ENCODE measurements around the gene CARD19.

CARD19 gene

GRCh38 chr9:93053781-93054331, 42.2 kb upstream of the CARD19 start:
- no peak for TF ChIP-seq ZFX (IDR thresholded peaks at IDR 0.05; ENCODE audit: borderline replicate concordance)
- no peak for TF ChIP-seq CTCF (IDR thresholded peaks at IDR 0.05)
- H3K27ac ChIP-seq, result no peak overlapping the region

GRCh38 chr9:93054758-93055704, 41.0 kb upstream of the CARD19 start:
- no peak overlapping the region for H3K27ac ChIP-seq
- TF ChIP-seq ZFX (IDR thresholded peaks at IDR 0.05; ENCODE audit: borderline replicate concordance), result no peak
- TF ChIP-seq CTCF (IDR thresholded peaks at IDR 0.05), result no peak

- no peak for TF ChIP-seq CTCF (IDR thresholded peaks at IDR 0.05)
- no peak for TF ChIP-seq ZFX (IDR thresholded peaks at IDR 0.05; ENCODE audit: borderline replicate concordance)
- H3K27ac ChIP-seq, result no peak overlapping the region
These were observed 38.8 kb upstream of the CARD19 start for GRCh38 chr9:93057042-93057702.

- no peak overlapping the region for H3K27ac ChIP-seq
These were observed 38.2 kb upstream of the CARD19 start for GRCh38 chr9:93057703-93058354.

GRCh38 chr9:93058355-93059010, 37.5 kb upstream of the CARD19 start, which contains the start of gene SUSD3:
Gene SUSD3, plus strand, starts transcription at chr9:93058701. Its CDS starts 42 bp downstream, at chr9:93058743.
- TF ChIP-seq CTCF (IDR thresholded peaks at IDR 0.05), result no peak
- TF ChIP-seq ZFX (IDR thresholded peaks at IDR 0.05; ENCODE audit: borderline replicate concordance), result no peak
- no peak within 1 kb of the TSS for H3K27ac ChIP-seq

More at GRCh38 chr9:93057703-93058354, 38.2 kb upstream of the CARD19 start:
- TF ChIP-seq CTCF (IDR thresholded peaks at IDR 0.05) (no peak), ZFX (IDR thresholded peaks at IDR 0.05; ENCODE audit: borderline replicate concordance) (no peak)

GRCh38 chr9:93059011-93059714, 36.9 kb upstream of the CARD19 start:
- TF ChIP-seq CTCF (IDR thresholded peaks at IDR 0.05), result no peak
- TF ChIP-seq ZFX (IDR thresholded peaks at IDR 0.05; ENCODE audit: borderline replicate concordance), result no peak
- no peak overlapping the region for H3K27ac ChIP-seq
